GM19240 (cell line): ENCODE data around the gene ZNRF2.
"Not testable (repeated sequence)": the region's sequence is repeated elsewhere in the genome, so short reads cannot be mapped to it uniquely, and the experiment has no call there.

Experiments used
- DNase-seq: peaks from one replicate; pipeline ENCODE4 v3.0.0; 2011; ENCODE audit warnings: low spot score; ENCODE audit not compliant: insufficient read length

Gene ZNRF2

DNA sequence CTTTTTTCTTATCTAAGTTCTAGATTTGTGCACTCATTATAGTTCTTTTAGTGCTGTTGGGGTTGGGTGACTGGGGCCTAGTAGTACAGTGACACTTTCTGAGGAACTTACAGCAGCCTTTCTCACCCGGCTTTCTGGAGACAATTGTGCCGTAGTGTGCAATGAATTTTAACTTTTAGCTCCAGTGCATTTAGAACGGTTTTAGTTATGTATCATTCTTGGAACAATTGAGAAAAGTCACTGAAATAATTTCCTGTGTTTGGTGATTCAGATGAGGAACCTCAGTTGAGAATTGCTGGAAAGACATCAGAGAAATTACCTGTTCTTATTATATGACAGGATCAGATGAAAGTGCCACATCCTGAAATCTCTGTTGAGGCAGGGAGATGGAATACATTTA lies 3.2 kb downstream of the ZNRF2 start:
- DNase-seq, result not testable (repeated sequence)

DNA sequence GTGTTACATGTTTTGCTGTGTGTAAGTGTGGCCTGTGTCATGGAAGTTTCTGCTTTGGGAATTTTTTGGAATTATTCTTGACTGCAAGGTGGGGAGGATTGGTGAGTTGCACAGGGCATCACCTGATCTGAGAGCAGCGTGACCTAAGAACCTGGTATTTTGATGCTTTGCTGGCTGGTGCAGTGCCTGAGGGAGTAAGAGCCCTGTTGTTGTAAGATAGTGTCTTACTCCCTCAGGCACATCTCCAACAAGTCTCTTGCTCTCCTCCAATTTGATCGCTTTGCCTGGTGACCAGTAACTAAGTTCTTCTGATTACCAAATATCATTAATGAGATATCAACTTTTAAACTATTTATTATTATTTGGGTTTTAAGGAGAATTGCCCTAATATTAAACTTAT lies 5.2 kb downstream of the ZNRF2 start:
- not testable (repeated sequence) for DNase-seq

DNA sequence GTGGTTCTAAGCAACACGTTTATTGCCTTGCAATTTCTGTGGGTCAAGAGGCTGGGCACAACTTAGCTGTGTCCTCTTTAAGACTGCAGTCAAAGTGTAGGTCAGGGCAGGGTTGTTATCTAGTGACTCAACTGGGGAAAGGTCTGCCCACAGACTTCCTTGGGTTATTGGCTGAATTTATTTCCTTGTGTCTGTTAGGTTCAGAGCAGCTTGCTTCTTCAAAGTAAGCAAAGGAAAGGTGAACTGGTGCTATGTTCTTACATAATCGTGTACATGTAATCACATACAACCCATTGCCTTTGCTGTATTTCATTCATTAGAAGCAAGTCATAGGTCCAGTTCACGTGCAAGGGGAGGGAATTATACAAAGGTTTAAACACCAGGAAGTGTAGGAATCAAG lies 5.9 kb downstream of the ZNRF2 start:
- not testable (repeated sequence) for DNase-seq

DNA sequence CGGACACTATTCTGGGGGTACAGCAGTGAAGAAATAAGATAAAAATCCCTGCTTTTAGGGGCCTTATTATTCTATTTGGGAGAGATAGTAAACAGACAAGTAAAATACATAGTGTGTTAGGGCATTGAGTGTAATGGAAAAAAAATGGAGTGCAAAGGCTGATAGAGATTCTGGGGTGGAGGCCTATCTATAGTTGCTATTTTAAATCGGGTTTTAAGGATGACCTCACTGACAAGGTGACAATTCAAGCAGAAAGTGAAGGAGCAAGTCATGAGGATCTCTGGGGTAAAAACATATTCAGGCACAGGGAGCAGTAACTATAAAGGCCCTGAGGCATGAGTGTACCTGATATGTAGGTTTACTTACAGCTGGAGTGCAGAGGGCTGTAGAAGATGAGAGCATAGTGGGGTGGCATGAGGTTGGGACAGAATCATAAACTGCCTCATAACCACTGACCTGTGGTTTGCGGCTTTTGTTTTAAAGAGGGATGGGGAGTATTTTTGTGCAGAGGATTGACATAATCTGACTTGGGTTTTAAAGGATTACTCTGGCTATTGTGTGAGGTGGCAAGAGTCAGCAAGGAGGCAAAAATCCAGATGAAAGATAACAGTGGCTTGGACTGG lies 8.1 kb downstream of the ZNRF2 start:
- DNase-seq, result not testable (repeated sequence)

DNA sequence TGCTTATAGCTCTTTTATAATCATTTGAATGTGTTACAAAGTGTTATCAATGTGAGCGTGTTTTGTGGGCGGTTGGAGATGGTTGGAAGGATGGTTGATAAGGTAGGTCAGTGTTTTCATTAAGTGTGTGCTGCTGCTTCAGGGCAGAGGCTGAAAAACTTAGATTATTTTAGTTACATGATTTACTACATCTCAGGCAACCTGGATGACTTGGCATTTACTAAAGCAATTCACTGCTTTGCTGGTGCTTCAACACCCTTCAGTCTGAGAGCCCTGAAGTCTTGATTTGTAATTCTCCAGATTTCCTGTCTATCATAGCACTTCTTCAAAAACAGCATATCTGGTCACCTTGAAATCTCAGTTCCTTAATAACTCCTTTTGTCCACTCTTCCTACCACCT lies 11.9 kb downstream of the ZNRF2 start:
- not testable (repeated sequence) for DNase-seq

DNA sequence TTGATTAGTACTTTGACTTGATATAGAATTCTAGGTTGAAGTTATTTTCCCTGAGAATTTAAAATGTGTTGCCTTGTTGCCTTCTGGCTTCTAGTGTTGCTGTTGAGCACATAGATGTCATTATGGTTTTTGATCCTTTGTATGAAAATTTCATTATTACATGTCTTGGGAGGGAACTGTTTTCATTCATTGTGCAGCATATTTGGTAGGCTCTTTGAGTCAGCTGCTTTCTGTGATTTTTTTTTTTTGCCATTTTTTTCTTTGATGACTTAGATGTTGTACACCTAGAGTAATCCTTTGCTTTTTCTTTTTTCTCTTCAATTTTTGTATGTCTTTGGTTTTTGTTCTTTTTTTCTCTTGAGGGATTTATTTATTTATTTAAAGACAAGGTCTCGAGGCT lies 13.1 kb downstream of the ZNRF2 start:
- not testable (repeated sequence) for DNase-seq

DNA sequence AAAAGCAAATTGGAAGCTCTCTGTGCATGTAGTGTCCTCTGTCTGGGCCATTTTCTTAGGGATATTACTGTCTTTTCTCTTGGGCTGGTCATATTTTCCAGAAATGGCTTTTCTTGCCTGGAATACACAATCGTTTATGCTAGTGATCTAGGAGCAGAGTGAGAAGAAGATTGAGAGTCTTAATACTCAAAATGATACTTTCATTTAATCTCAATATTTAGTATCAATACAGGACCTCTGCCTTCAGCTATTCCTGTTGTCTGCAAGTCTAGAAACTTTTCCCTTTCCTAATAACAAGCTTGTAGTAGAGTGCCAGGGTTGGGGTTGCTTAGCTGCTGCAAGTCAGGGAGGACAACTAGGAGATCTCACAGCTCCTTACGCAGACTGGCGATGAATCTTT lies 14.0 kb downstream of the ZNRF2 start:
- DNase-seq, result not testable (repeated sequence)

DNA sequence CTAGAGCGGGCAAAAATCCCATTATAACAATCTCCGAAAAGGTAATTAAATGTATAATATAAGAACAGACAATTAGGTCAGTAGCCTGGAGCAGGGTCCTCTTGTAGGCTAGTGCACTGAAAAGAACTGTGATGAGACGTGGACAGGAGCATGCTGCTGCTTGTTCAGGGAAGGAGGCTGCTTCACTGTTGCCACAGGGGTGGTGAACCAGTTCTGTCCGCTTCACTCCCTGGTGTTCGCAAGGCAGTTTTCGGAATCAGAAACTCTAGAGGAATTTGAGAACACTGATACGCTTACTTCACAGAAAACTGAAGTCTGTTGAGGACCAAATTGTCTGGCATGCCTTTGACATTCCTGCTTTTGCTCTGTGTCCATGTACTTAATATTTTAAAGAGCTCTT lies 17.4 kb downstream of the ZNRF2 start:
- no peak for DNase-seq

DNA sequence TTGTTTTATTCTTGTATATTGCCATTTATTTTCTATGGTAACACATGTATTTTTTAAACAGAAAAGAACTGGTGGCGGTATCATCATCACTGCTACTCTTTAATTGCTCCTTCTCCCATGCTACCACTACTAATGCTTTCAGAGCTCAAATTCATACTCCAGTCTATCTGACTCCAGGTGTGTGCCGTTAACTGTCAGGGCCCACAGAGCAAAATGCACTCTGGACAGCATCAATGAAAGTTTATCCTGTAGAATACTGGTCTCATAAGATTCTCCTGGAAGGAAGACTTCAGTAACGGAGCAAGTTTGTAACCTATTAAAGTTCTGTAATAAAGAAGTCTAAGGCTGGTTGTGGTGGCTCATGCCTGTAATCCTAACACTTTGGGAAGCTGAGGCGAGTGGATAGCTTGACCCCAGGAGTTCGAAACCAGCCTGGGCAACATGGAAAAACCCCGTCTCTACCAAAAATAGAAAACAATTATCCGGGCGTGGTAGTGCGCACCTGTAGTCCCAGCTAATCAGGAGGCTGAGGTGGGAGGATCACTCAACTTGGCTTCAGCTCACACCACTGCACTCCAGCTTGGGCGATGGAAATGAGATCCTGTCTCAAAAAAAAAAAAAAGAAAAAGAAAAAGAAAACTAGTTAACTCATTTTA lies 18.4 kb downstream of the ZNRF2 start:
- no peak for DNase-seq

DNA sequence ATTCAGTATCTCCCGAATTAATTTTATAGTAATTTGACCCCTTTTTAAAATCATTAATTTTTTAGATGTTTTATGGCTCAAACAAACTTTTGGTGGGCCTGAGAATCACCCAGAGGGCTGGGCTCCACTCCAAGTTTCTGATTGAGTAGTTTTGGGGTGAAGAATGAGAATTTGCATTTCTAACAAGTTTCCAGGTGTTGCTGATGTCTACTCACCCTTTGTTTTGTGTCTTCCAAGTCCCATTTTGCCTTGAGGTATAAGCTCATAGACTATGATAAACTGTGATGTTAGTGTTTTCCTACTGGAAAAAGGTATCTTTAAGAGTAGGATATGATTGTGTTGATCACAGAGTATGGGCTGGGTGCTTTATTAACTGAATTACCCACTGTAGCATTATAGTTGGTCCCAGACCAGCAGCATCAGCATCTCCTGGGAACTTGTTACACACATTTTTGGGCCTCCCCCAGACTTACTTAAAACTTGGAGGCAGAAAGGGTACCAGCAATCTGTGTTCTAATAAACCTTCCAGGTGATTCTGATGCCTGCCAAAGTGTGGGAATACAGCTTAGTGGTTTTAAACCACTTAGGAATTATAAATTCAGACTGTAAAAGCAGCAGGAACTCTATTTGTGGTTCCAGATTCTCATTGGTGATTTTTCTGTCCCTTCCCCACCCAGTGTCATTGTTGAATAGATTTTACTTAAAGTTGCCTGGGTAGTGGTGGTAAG lies 19.1 kb downstream of the ZNRF2 start:
- DNase-seq, result no peak

DNA sequence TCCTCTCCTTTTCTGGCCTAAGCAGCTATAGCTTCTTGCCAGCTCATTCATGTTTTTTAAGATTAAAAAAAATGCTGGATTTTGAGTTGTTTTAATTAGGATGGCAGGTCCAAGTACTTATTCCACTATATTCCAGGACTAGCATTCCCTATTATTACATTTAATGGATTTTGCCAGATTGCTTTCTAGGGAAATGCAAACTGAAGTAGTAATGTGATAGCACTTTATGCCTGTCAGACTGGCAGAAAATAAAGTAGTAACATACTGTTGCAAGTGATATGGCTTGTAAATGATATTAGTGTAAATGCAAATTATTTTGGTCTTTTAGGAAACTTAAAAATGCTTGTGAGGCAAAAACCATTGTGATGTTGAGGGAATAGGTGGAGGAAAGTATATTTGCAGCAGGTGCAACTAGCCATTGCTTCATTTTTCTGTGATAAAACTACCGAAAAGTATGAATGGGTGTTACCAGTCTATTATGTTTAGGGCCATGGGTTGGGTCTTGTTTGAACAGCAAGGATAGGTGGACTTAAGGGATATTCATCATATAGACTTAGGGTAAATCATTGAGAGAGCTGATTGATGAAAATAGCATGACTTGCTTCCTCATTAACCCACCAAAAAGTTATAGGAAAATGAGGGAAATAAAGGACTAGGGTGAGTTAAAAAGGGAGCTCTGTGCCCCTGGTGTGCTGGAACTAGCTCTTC lies 19.9 kb downstream of the ZNRF2 start:
- DNase-seq, result no peak

DNA sequence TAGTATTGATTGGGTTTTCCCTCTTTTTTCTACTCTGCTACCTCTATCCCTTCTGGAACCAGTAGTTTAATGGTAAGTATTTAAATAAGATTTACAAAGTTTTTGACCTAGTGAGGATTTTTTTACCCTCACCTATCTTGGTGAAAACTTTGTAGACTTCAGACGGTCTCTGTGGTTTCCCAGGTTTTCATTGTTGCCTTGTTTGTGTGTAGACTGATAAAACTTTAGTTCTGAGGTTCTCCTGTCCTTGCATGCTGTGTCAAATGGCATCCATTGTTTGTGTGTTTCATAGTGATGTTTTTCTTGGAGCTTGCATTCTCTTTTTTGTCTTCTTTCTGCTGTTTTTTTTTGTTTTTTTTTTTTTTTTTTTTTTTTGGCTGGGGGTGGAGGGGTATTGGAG lies 22.6 kb downstream of the ZNRF2 start:
- no peak for DNase-seq

DNA sequence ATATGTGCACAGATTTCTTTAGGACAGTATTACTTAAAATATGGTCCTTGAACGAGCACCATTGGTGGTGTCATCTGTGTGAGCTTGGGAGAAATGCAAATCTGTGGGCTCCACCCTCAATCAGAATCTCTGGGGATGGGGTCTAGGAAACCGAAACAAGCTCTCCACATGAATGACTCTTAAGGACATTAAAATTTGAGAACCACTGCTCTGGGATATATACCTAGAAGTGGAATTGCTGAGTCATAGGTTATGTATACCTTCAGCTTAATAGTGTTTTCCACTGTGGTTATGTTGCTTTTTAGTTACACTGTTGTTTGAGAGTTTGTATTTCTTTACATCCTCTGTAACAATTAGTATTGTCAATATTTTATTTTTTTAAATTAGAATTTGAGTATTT lies 24.0 kb downstream of the ZNRF2 start:
- no peak for DNase-seq

DNA sequence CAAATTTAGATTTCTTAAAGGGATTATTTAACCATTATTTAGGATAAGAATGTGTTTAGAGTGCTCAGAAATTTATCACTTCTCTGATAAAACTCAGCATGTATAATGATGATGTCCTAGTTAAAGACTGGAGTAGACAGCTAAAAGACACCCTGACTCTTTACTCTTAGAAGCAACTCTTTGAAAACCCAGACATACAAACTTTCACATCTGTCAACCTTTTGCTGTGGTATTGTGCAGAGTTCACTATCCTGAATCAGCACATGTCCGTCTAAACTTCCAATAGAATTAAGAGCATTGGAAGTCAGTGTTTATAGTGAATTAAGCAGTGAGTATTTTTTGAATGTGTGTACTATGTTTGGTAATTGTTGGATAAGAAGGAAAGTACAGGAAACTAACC lies 24.9 kb downstream of the ZNRF2 start:
- DNase-seq, result no peak

DNA sequence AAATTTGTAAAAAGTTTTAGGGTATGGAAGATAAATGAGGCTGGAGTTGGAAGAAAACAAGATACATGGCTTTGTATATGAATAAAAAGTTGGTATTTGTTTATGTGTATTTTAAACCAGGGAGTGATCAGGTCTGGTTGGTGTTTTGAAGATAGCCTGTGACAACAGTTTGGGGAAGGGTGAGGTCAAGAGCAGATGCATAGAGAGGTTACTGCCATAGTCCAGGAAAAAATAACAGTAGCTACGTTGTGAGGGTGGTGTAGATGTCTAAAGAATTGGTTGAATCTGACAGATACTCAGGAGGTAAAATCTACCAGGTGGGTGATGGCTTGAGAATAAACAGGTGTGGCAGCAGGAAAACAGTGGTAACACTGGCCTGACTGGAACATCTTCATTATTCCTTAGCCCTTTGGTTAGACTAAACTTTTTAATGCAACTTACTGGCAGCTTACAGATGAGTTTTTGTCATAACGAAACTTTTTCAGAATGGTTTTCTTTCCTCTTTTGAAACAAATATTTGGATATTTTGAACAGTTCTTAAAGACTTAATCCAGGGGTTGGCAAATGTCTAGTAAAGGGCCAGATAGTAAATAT lies 25.5 kb downstream of the ZNRF2 start:
- no peak for DNase-seq

DNA sequence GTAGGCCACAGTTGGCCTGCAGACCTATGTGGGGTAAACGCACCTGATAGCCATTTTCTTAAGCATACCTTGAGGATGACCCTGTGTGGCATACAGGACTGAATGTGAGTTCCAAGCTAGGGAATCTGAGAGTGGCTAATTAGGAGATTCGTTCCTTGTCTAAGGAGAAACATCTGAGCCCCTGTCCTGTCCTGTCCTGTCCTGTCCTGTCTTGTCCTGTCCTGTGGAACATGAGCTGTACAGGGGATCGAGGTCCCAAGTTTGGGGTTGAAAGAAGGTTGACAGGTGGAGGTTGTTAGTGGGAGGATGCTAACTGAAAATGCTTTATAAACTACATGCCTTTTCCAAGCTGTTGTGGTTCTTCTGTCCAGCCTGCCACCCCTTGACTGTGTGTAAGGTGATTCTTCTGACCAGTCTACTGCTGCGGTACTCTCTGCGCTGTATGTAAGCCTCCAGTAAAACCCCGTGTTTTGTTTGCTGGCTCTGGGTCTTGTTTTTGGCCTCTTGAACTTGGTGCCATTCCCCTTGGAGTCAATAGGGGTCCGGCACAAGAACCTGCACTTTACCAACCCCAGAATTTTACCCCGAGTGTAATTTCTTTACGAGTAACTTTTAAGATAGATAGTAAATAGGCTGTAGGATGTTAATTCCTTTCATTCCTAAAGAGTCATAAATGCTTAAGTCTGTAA lies 26.4 kb downstream of the ZNRF2 start:
- DNase-seq, result no peak

DNA sequence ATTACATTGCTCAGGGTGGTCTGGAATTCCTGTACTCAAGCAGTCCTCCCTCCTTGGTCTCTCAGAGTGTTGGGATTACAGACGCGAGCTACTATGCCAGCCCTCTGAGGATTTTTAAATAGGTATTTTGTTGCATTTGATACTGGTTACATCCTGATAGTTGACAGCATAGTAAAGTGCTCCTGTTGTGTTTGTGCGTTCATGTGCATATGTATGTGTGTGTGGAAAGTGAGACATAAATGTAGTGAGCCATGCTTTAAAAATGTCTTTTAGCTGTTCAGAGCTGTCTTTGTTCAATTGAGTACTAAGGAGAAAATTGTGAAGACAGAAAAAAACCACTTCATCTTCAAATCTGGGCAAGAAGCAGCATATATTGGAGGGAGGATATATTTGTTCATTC lies 27.8 kb downstream of the ZNRF2 start:
- no peak for DNase-seq

DNA sequence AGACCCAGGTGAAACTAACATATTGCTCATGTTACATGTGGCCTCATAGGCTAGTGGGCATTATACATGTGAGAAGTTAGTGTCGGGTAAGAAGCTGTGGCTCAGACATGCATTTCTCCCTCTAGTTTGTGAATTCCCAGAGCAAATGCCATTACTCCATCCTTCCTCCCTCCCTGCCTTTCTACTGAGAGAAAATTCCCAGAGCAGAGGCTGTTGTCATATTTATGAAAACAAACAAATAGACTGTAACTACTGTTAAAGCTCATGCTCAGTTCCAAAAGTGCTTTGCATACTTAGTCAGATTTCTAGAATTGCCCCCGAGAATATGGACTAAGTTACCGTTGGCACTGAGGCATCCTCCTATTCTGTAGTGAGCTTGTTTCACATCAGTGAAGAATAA lies 29.0 kb downstream of the ZNRF2 start:
- DNase-seq, result no peak

DNA sequence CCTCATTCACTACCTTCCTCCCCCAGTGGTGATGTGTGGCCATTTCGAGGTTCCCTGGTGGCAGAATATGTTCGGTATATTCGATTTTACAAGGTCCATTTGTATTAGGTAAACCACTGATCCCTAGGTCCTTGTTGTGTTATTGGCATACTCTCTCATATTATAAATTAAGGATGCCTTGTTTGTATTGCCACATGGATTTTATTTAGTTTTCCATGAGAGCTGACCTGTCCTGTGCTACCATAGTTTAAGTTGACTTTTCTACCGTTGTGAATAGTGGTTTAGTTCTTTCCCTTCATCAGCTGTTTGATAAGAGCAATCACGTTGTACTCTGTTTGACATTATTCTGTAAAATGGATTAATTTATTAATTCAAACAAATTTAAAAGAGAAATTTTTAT lies 29.4 kb downstream of the ZNRF2 start:
- DNase-seq, result no peak

DNA sequence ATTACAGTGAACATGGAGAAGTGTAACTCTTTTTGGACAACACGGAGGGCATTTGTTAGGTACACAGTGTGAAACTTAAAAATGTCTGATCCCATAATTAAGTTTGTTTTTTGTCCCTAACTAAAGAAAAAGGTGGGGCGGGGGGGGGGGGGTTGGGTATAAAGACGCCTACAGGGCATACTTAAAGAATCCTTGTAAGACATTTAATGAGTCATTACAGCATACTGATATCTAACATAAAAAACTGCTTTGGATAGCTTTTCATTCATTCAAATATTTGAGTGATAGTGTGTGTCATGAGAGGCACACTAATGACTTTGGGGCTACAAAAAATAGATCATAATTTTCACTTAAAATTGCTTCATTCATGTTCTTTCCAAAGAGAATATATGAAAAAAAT lies 31.2 kb downstream of the ZNRF2 start:
- DNase-seq, result no peak

DNA sequence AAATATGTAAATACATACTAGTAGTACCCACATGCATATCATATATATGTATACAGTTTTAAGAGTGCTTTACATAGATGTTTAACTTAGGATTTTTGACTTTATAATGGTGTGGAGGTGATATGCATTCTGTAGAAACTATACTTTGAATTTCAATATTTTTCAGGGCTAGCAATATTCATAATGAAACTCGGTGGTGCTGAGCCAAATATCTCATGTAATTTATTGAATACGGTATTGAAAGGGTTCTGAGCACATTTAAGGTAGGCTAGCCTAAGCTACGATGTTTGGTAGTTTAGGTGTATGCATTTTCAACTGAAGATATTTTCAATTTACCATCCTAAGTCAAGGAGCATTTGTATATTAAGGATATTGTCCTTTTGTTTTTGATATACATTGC lies 36.0 kb downstream of the ZNRF2 start:
- DNase-seq, result no peak
